A673 (cell line): ENCODE measurements around the gene OVCH2. TPM values are rescaled to one million over a fixed set of nuclear protein-coding genes. Genes with fewer than 3 reads are reported as not detected.

Source experiments
- BruUV-seq: library from RNA; stranded (reverse); fragments of 400-500 nt; replicated peaks from 2 replicates; lab custom pipeline; 2021; lab: Mats Ljungman, UMichigan
- CTCF ChIA-PET: fragments of 300-600 bp; sonication (Branson Sonifier 250); formaldehyde crosslinking; loops from one replicate; lab custom pipeline; 2022; ENCODE audit warnings: antibody characterized with exemption; lab: Charles Lee
- POLR2A ChIA-PET: fragments of 300-600 bp; sonication (Branson Sonifier 250); formaldehyde crosslinking; loops from one replicate; lab custom pipeline; 2022; ENCODE audit warnings: antibody characterized with exemption; ENCODE audit not compliant: low non-redundant PET; lab: Charles Lee
- DNase-seq: peaks from one replicate; pipeline ENCODE4 v3.0.0-alpha.2; 2015; ENCODE audit warnings: low spot score
- H3K27ac ChIP-seq: fragments of 200-600 bp; sonication (generic); 2 replicates; pipeline ENCODE4 v1.5.1; 2016; ENCODE audit warnings: mixed run types, low read depth, mild to moderate bottlenecking, mixed read lengths, antibody characterized with exemption, low read length; ENCODE audit not compliant: poor library complexity, severe bottlenecking
- H3K27me3 ChIP-seq: fragments of 200-600 bp; sonication (generic); replicated peaks from 2 replicates; pipeline ENCODE4 v1.6.1; 2017; ENCODE audit warnings: mixed run types, low read depth, mild to moderate bottlenecking, mixed read lengths, antibody characterized with exemption, low read length; ENCODE audit not compliant: insufficient read depth, poor library complexity
- H3K36me3 ChIP-seq: fragments of 200-600 bp; sonication (generic); 2 replicates; pipeline ENCODE4 v1.6.1; 2016; ENCODE audit warnings: mixed run types, mild to moderate bottlenecking, mixed read lengths, antibody characterized with exemption, low read length; ENCODE audit not compliant: insufficient read depth, poor library complexity, severe bottlenecking
- H3K4me1 ChIP-seq: fragments of 200-600 bp; sonication (generic); 2 replicates; pipeline ENCODE4 v1.6.1; 2017; ENCODE audit warnings: mixed run types, mild to moderate bottlenecking, mixed read lengths, antibody characterized with exemption, low read length; ENCODE audit not compliant: insufficient read depth, poor library complexity, severe bottlenecking
- H3K4me3 ChIP-seq: fragments of 200-600 bp; sonication (generic); 2 replicates; pipeline ENCODE4 v1.5.1; 2016; ENCODE audit warnings: low read depth, mixed run types, mild to moderate bottlenecking, mixed read lengths, low read length; ENCODE audit not compliant: poor library complexity, severe bottlenecking
- H3K9me3 ChIP-seq: fragments of 200-600 bp; sonication (generic); 2 replicates; pipeline ENCODE4 v1.6.1; 2016; ENCODE audit warnings: mixed run types, low read depth, mild to moderate bottlenecking, mixed read lengths, antibody characterized with exemption, low read length; ENCODE audit not compliant: poor library complexity, severe bottlenecking
- EZH2 ChIP-seq: fragments of 200-600 bp; sonication (generic); IDR thresholded peaks from 2 replicates; pipeline ENCODE4 v1.6.1; 2017; ENCODE audit warnings: borderline replicate concordance, low read depth, mild to moderate bottlenecking, mixed read lengths, antibody characterized with exemption, low read length; ENCODE audit not compliant: poor library complexity, severe bottlenecking
- intact Hi-C: fragments of 100-400 bp; cut with micrococcal nuclease; formaldehyde crosslinking; loops from one replicate; pipeline ENCODE4 v1.10.0; 2022; ENCODE audit not compliant: unreplicated experiment
- total RNA-seq: library from RNA; stranded (reverse); gene quantifications from 2 replicates; pipeline ENCODE4 v1.2.3, GENCODE V29; 2021
- TF ChIP-seq, protein P1 (sequence below): fragments of 300-800, 200-600 bp; sonication (generic); conservative IDR thresholded peaks from 2 replicates; pipeline ENCODE4 v1.5.1; 2017; ENCODE audit warnings: low read depth, mild to moderate bottlenecking, antibody characterized with exemption, low read length, moderate library complexity, mixed read lengths

Gene OVCH2
- total RNA-seq, 1 experiment from 2014 or later, result not detected

DNA sequence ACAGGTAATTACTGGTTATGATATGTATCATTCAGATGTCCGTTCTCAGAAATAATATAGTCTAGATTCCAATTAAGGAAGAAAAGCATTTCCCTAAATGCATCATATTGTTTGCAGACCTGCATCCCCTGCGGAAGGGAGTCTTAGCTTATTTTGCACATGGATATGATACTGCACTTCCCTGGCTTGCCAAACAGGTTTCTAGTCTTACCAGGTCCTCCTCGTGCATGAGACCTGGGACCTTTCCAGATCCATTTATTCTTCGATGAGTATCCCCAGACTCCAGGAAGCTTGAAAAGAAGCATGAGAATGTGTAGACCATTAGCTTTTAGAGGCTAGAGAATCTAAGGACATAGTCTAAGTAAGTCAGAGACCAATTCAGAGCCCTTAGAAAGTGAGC, 63.5 kb downstream of the OVCH2 start:
- no peak overlapping the region for H3K4me3 ChIP-seq
- no peaks in the 10 kb centered on the region for H3K27me3 ChIP-seq
- POLR2A ChIA-PET, result no interaction called here
- H3K36me3 ChIP-seq, result no peaks in the 10 kb centered on the region
- no peak for DNase-seq
- intact Hi-C loops, result no loop called here
- H3K4me1 ChIP-seq, result no peaks in the 10 kb centered on the region
- CTCF ChIA-PET, result no interaction called here
- no TSS peak for BruUV-seq
- no peaks in the 10 kb centered on the region for H3K9me3 ChIP-seq
- no peak for TF ChIP-seq EZH2
- TF ChIP-seq, protein P1, sequence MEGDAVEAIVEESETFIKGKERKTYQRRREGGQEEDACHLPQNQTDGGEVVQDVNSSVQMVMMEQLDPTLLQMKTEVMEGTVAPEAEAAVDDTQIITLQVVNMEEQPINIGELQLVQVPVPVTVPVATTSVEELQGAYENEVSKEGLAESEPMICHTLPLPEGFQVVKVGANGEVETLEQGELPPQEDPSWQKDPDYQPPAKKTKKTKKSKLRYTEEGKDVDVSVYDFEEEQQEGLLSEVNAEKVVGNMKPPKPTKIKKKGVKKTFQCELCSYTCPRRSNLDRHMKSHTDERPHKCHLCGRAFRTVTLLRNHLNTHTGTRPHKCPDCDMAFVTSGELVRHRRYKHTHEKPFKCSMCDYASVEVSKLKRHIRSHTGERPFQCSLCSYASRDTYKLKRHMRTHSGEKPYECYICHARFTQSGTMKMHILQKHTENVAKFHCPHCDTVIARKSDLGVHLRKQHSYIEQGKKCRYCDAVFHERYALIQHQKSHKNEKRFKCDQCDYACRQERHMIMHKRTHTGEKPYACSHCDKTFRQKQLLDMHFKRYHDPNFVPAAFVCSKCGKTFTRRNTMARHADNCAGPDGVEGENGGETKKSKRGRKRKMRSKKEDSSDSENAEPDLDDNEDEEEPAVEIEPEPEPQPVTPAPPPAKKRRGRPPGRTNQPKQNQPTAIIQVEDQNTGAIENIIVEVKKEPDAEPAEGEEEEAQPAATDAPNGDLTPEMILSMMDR, result no peak
- no peak overlapping the region for H3K27ac ChIP-seq

DNA sequence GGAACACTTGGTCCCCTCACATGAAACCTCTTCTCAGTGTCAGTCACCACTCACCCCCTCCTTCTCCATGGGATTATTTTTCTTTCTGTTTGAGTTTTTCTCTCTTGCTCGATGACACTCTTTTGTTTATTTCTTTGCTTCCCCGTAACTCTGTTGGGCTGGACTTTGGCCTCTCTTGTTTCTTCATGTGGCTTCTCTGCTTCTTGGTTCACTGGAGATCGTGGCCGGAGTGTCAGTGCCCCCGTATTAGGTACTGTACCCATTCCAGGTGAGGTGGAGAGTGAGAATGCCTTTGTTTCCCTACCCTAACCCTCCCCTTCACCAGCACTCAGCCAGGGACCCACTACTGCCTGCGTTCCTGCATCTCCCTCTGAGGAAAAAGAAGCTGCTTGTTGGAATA, 65.5 kb downstream of the OVCH2 start:
- BruUV-seq, result no TSS peak
- H3K4me3 ChIP-seq, result no peak overlapping the region
- no peak for DNase-seq
- TF ChIP-seq, protein P1, result no peak
- ChIA-PET CTCF (no interaction called here), POLR2A (no interaction called here)
- intact Hi-C loops, result no loop called here
- H3K27ac ChIP-seq, result no peak overlapping the region
- no peaks in the 10 kb centered on the region for H3K27me3 ChIP-seq
- no peaks in the 10 kb centered on the region for H3K4me1 ChIP-seq
- no peaks in the 10 kb centered on the region for H3K9me3 ChIP-seq
- H3K36me3 ChIP-seq, result no peaks in the 10 kb centered on the region

DNA sequence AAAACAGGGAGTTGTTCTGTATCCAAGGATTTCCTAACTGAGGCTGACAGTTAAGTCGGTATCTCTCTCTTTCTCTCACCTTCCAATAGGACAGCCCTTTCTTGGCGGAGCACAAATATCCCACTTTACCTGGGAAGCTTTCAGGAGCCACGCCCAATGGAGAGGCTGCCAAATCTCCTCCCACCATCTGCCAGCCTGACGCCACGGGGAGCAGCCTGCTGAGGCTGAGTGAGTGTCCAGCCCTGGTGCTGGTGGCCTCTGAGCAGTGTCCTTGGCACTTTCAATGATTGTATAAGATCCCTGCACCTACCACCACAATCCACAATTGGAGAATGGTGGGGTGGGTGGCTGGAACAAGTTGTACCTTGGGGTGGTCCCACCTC, 66.6 kb downstream of the OVCH2 start:
- no peaks in the 10 kb centered on the region for H3K36me3 ChIP-seq
- H3K4me1 ChIP-seq, result no peaks in the 10 kb centered on the region
- no TSS peak for BruUV-seq
- H3K4me3 ChIP-seq, result no peak overlapping the region
- H3K27ac ChIP-seq, result no peak overlapping the region
- POLR2A ChIA-PET, result no interaction called here
- no peak for DNase-seq
- H3K9me3 ChIP-seq, result no peaks in the 10 kb centered on the region
- no peaks in the 10 kb centered on the region for H3K27me3 ChIP-seq
- intact Hi-C loops, result no loop called here
- no peak for TF ChIP-seq EZH2
- CTCF ChIA-PET, result no interaction called here

Other genes with a start within 250 kb of the OVCH2 start
- gene OLFML1, start 221.0 kb downstream of the OVCH2 start, total RNA-seq, result not detected in 2 replicates
- gene PPFIBP2, start 192.5 kb downstream of the OVCH2 start, total RNA-seq, result 5.7 and 6.8 TPM in 2 replicates
- 6.2 and 6.9 TPM in 2 replicates for gene CYB5R2, start 33.0 kb downstream of the OVCH2 start, total RNA-seq
- gene OR5P2, start 90.5 kb upstream of the OVCH2 start, total RNA-seq, result not detected in 2 replicates
- not detected in 2 replicates for gene OR5P3, start 124.4 kb upstream of the OVCH2 start, total RNA-seq
- gene OR10A6, start 224.8 kb upstream of the OVCH2 start, total RNA-seq, result not detected in 2 replicates
- not detected in 2 replicates for gene OR10A3, start 235.2 kb upstream of the OVCH2 start, total RNA-seq